Activated CD8-positive, alpha-beta T cell treated with anti-CD3 and anti-CD28 coated beads for 36 hours (primary cell): ENCODE results near the gene AQP9. TPM values are rescaled to one million over a fixed set of nuclear protein-coding genes. Genes with fewer than 3 reads are reported as not detected.

Experiments
- ATAC-seq: fragments of 200-7000 bp; cut with Tn5 transposase; one replicate; pipeline ENCODE4 v1.10.0; 2021; ENCODE audit warnings: mild to moderate bottlenecking, moderate library complexity
- CTCF ChIA-PET: fragments of 350-600 bp; sonication (Branson Sonifier 250); formaldehyde crosslinking; loops from one replicate; lab custom pipeline; 2021; ENCODE audit warnings: antibody characterized with exemption; lab: Charles Lee
- POLR2A ChIA-PET: fragments of 350-600 bp; sonication (Branson Sonifier 250); formaldehyde crosslinking; loops from one replicate; lab custom pipeline; 2021; ENCODE audit warnings: antibody characterized with exemption; lab: Charles Lee
- DNase-seq: peaks from one replicate; pipeline ENCODE4 v3.0.0-alpha.2; 2020
- H3K27ac Mint-ChIP-seq: one replicate; pipeline ENCODE4 v1.8.0; 2021; ENCODE audit warnings: mild to moderate bottlenecking, mixed read lengths
- H3K27me3 Mint-ChIP-seq: one replicate; pipeline ENCODE4 v1.8.0; 2021; ENCODE audit warnings: mixed read lengths
- H3K36me3 Mint-ChIP-seq: one replicate; pipeline ENCODE4 v1.8.0; 2021; ENCODE audit warnings: low read depth, mixed read lengths
- H3K4me1 Mint-ChIP-seq: one replicate; pipeline ENCODE4 v1.8.0; 2021; ENCODE audit warnings: low read depth, mixed read lengths
- H3K4me3 Mint-ChIP-seq: one replicate; pipeline ENCODE4 v1.8.0; 2021; ENCODE audit warnings: mild to moderate bottlenecking, moderate library complexity, mixed read lengths
- H3K9me3 Mint-ChIP-seq: one replicate; pipeline ENCODE4 v1.8.0; 2021; ENCODE audit warnings: mixed read lengths
- CTCF ChIP-seq: fragments of 200-600 bp; IDR thresholded peaks from one replicate; pipeline ENCODE4 v1.8.0; 2022; ENCODE audit warnings: antibody characterized with exemption, mild to moderate bottlenecking
- intact Hi-C: fragments of 100-400 bp; cut with micrococcal nuclease; formaldehyde crosslinking; loops from one replicate; pipeline ENCODE4 v1.10.0; 2022
- total RNA-seq, 2 experiments: library from RNA; stranded (reverse); gene quantifications; one replicate each; pipeline ENCODE4 v1.2.3, GENCODE V29; 2021

AQP9 gene
- total RNA-seq, 2 experiments from 2014 or later: not detected

- H3K9me3 Mint-ChIP-seq: no peaks in the 10 kb centered on the region
- intact Hi-C loops: no loop called here
- ATAC-seq: no peak
- ChIA-PET CTCF (interaction anchor here (1.4 kb wide), 2 partner anchors 18 to 54 kb away, joined by 3 to 5 read pairs; no protein-coding TSS in a partner anchor), POLR2A (no interaction called here)
- TF ChIP-seq CTCF: no peak
- no peak overlapping the region for H3K4me3 Mint-ChIP-seq
- H3K27me3 Mint-ChIP-seq: peaks cover 11% of the 10 kb centered on the region
- H3K4me1 Mint-ChIP-seq: no peaks in the 10 kb centered on the region
- no peaks in the 10 kb centered on the region for H3K36me3 Mint-ChIP-seq
- no peak overlapping the region for H3K27ac Mint-ChIP-seq
- no peak for DNase-seq
Measured at GRCh38 chr15:58124585-58124984, 13.6 kb upstream of the AQP9 start.

GRCh38 chr15:58125333-58125732, 12.8 kb upstream of the AQP9 start:
- Mint-ChIP-seq H3K4me1 (no peaks in the 10 kb centered on the region), H3K4me3 (no peak overlapping the region), H3K27me3 (peaks cover 11% of the 10 kb centered on the region), H3K9me3 (no peaks in the 10 kb centered on the region), H3K36me3 (no peaks in the 10 kb centered on the region), H3K27ac (no peak overlapping the region)
- ChIA-PET POLR2A (no interaction called here), CTCF (no interaction called here)
- TF ChIP-seq CTCF: no peak
- intact Hi-C loops: no loop called here
- no peak for DNase-seq
- no peak for ATAC-seq

- intact Hi-C loops: no loop called here
- Mint-ChIP-seq H3K27ac (no peak overlapping the region), H3K9me3 (no peaks in the 10 kb centered on the region), H3K4me3 (no peak overlapping the region), H3K4me1 (no peaks in the 10 kb centered on the region), H3K27me3 (peaks cover 9% of the 10 kb centered on the region), H3K36me3 (no peaks in the 10 kb centered on the region)
- TF ChIP-seq CTCF: no peak
- CTCF ChIA-PET: no interaction called here
- ATAC-seq (no peak), DNase-seq (no peak)
- POLR2A ChIA-PET: no interaction called here
Measured at GRCh38 chr15:58134886-58135285, 3.3 kb upstream of the AQP9 start.

- intact Hi-C loops: no loop called here
- no peak overlapping the region for H3K4me3 Mint-ChIP-seq
- ATAC-seq: no peak
Measured at GRCh38 chr15:58135511-58136174, 2.5 kb upstream of the AQP9 start.

More at GRCh38 chr15:58135511-58136174, 2.5 kb upstream of the AQP9 start:
- TF ChIP-seq CTCF: no peak
- H3K36me3 Mint-ChIP-seq: no peaks in the 10 kb centered on the region
- DNase-seq: no peak
- no peaks in the 10 kb centered on the region for H3K9me3 Mint-ChIP-seq
- peaks cover 9% of the 10 kb centered on the region for H3K27me3 Mint-ChIP-seq
- ChIA-PET CTCF (no interaction called here), POLR2A (no interaction called here)
- no peak overlapping the region for H3K27ac Mint-ChIP-seq
- no peaks in the 10 kb centered on the region for H3K4me1 Mint-ChIP-seq
